ENCODE measurements around the gene USP7.

DNA sequence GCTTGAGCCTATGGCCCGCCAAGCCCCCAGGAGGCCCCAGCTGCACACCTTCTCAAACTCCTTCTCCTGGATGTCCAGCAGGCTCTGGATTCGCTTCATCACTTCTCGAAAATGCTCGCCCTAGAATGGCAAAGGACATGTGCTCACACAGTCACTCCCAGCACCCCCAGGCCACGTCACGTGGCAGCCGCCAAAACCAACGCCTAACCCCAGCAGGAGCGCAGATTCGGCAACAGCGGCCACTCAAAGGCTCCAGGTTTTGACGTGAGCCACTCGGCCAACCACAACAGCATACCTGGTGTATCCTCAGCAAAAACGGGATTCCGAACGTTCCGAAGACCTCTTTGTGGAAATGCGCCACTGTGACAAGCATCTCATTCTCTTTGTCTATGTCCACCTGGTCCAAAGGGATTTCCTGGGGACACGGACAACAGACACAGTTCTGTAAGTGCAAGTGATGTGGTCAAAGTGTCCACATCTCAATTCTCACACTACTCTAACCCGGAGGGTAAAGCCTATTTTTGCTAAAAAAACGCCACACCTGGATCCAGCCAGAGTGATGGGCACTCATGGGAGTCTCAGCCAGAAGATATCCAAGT is 68.9 kb downstream of the USP7 start:
- TF ChIP-seq, protein P1, sequence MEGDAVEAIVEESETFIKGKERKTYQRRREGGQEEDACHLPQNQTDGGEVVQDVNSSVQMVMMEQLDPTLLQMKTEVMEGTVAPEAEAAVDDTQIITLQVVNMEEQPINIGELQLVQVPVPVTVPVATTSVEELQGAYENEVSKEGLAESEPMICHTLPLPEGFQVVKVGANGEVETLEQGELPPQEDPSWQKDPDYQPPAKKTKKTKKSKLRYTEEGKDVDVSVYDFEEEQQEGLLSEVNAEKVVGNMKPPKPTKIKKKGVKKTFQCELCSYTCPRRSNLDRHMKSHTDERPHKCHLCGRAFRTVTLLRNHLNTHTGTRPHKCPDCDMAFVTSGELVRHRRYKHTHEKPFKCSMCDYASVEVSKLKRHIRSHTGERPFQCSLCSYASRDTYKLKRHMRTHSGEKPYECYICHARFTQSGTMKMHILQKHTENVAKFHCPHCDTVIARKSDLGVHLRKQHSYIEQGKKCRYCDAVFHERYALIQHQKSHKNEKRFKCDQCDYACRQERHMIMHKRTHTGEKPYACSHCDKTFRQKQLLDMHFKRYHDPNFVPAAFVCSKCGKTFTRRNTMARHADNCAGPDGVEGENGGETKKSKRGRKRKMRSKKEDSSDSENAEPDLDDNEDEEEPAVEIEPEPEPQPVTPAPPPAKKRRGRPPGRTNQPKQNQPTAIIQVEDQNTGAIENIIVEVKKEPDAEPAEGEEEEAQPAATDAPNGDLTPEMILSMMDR (IDR thresholded peaks at IDR 0.05 in 2 of 3, conservative IDR thresholded peaks at IDR 0.05 in 1 of 3; ENCODE audit: control insufficient read depth in 2 of 3, extremely low read depth in 1 of 3, insufficient read depth in 1 of 3, low read depth in 3 of 3, low read length in 3 of 3): no peak
- TF ChIP-seq, protein P2, sequence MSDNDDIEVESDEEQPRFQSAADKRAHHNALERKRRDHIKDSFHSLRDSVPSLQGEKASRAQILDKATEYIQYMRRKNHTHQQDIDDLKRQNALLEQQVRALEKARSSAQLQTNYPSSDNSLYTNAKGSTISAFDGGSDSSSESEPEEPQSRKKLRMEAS (IDR thresholded peaks at IDR 0.05; ENCODE audit: low read depth, low read length): no peak
- TF ChIP-seq ELK1 (IDR thresholded peaks at IDR 0.05; ENCODE audit: low read depth, low read length) (no peak), POLR2AphosphoS5 (IDR thresholded peaks at IDR 0.05; ENCODE audit: low read length) (no peak), POLR2A (IDR thresholded peaks at IDR 0.05; ENCODE audit: low read depth, low read length) (0 out of 2 replicates have a peak, but pooled peaks have one; percentile 34), EP300 (IDR thresholded peaks at IDR 0.05; ENCODE audit: borderline replicate concordance in 1 of 2, control insufficient read depth in 1 of 2, low read depth in 2 of 2, low read length in 2 of 2) (no peak), RELA (IDR thresholded peaks at IDR 0.05; ENCODE audit: borderline replicate concordance, partially characterized antibody) (no peak), GABPA (IDR thresholded peaks at IDR 0.05; ENCODE audit: low read depth) (no peak), CREB1 (IDR thresholded peaks at IDR 0.05; ENCODE audit: low read depth) (no peak), SUZ12 (IDR thresholded peaks at IDR 0.05; ENCODE audit: unreplicated experiment) (no peak), CBX5 (IDR thresholded peaks at IDR 0.05; ENCODE audit: low read depth) (no peak)

All from GM12878 (cell line).